ENCODE measurements around the gene SPON2.

SPON2 gene

DNA sequence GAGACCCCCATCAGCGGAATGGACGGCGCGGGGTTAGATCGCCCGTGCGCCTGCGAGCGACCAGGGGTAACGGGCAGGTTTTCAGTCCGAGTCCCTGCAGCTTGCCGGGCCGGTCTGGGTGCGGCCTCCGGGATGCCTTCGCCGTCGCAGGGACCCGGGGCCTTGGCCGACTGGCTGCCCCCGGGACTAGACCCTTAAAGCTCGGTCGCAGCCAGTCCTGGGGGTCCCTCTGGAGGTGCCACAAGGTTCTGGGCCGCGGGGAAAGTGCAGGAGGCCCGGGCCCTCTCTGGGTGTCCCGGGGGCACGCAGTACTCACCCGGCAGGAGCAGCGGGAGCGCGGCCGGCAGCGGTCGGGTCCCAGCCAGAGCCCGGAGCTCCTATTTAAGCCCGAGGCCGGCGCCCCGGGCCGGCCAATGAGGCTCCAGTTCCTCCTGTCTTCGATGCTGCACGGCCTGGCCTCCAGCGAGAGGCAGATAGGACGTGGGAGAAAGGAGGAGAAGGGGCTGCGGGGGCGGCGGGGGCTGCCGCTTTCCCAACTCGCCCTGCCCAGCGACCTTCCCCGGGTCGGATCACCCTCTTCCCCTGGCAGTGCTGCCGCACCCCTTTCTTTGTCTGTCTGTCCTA lies at the start of gene SPON2:
Gene SPON2, minus strand, starts transcription at position 356 of the 624 bp plus-strand sequence.
- Histone ChIP-seq H3K79me2 (ENCODE audit: low read length) (no peaks in the 10 kb centered on the region), H3K27ac (ENCODE audit: low read length) (no peak within 1 kb of the TSS), H3K9me3 (replicated peaks; ENCODE audit: insufficient read depth, low read length) (no peaks in the 10 kb centered on the region), H3K4me1 (ENCODE audit: low read length) (peaks cover 9% of the 10 kb centered on the region; the same call in 1 of the 2 replicates), H3K27me3 (replicated peaks; ENCODE audit: insufficient read depth, low read length) (no peaks in the 10 kb centered on the region), H3K9me2 (replicated peaks; ENCODE audit: insufficient read depth, low read length) (no peaks in the 10 kb centered on the region), H4K20me1 (ENCODE audit: insufficient read depth, low read length) (no peaks in the 10 kb centered on the region), H3K4me3 (ENCODE audit: low read length) (no peak within 1 kb of the TSS), H3K4me2 (ENCODE audit: low read depth, low read length) (no peak within 1 kb of the TSS), H2AFZ (ENCODE audit: low read length) (no peak within 1 kb of the TSS), H3K36me3 (replicated peaks; ENCODE audit: insufficient read depth, low read length) (no peaks in the 10 kb centered on the region), H3K9ac (ENCODE audit: low read length) (no peak within 1 kb of the TSS), H3F3A (ENCODE audit: insufficient read depth, low read length) (no peaks in the 10 kb centered on the region)
- TF ChIP-seq EZH2phosphoT487 (IDR thresholded peaks at IDR 0.05; ENCODE audit: low read length) (no peak), EZH2 (optimal IDR thresholded peaks at IDR 0.05; ENCODE audit: low read depth, low read length) (no peak)
- TF ChIP-seq, protein P1, sequence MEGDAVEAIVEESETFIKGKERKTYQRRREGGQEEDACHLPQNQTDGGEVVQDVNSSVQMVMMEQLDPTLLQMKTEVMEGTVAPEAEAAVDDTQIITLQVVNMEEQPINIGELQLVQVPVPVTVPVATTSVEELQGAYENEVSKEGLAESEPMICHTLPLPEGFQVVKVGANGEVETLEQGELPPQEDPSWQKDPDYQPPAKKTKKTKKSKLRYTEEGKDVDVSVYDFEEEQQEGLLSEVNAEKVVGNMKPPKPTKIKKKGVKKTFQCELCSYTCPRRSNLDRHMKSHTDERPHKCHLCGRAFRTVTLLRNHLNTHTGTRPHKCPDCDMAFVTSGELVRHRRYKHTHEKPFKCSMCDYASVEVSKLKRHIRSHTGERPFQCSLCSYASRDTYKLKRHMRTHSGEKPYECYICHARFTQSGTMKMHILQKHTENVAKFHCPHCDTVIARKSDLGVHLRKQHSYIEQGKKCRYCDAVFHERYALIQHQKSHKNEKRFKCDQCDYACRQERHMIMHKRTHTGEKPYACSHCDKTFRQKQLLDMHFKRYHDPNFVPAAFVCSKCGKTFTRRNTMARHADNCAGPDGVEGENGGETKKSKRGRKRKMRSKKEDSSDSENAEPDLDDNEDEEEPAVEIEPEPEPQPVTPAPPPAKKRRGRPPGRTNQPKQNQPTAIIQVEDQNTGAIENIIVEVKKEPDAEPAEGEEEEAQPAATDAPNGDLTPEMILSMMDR (IDR thresholded peaks at IDR 0.05; ENCODE audit: low read length): no peak
- DNase-seq: no peak

DNA sequence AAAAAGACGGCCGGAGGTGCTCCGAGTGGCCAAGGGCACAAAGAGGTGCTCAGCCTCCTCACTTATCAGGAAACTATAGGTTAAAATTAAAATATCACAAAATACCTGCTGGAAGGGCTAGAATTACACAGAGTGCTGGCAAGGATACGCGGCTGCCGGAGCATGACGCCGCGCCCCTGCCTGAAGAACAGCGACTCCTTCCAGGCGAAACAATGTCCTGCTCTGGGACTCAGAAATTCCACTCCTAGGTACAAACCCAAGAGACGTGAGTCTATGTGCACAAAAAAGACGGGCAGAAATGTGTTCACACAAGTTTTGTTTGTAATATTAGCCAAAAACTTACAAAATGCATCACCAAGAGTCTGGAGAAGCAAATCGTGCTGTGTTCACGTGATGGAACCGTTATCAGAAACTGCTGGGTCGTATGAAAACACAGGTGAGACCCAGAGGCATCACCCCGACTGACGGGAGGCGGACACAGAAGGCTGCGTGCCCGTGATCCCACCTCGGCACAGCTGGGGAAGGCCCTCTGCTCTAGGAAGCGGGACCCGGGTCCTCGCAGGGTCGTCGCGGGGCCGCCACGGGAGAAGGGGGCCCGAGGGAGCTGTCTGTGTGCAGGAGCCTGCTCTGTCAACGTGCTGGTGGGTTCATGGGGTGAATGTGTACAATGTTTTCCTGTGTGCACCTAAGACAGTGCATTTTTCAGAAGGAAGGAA lies 48.9 kb upstream of the SPON2 start:
- Histone ChIP-seq H3K9me2 (replicated peaks; ENCODE audit: insufficient read depth, low read length) (no peaks in the 10 kb centered on the region), H2AFZ (ENCODE audit: low read length) (no peak overlapping the region), H3F3A (ENCODE audit: insufficient read depth, low read length) (peaks cover 50% of the 10 kb centered on the region), H3K27me3 (replicated peaks; ENCODE audit: insufficient read depth, low read length) (no peaks in the 10 kb centered on the region), H3K27ac (ENCODE audit: low read length) (no peak overlapping the region), H3K9me3 (replicated peaks; ENCODE audit: insufficient read depth, low read length) (no peaks in the 10 kb centered on the region), H3K79me2 (ENCODE audit: low read length) (peaks cover 37% of the 10 kb centered on the region), H3K9ac (ENCODE audit: low read length) (no peak overlapping the region), H3K4me3 (ENCODE audit: low read length) (no peak overlapping the region), H3K4me1 (ENCODE audit: low read length) (peaks cover 40% of the 10 kb centered on the region), H3K36me3 (replicated peaks; ENCODE audit: insufficient read depth, low read length) (peaks cover 38% of the 10 kb centered on the region), H3K4me2 (ENCODE audit: low read depth, low read length) (no peak overlapping the region), H4K20me1 (ENCODE audit: insufficient read depth, low read length) (no peaks in the 10 kb centered on the region)
- DNase-seq: no peak
- TF ChIP-seq, protein P1 (IDR thresholded peaks at IDR 0.05; ENCODE audit: low read length): no peak
- no peak for TF ChIP-seq EZH2 (optimal IDR thresholded peaks at IDR 0.05; ENCODE audit: low read depth, low read length)
- no peak for TF ChIP-seq EZH2phosphoT487 (IDR thresholded peaks at IDR 0.05; ENCODE audit: low read length)

DNA sequence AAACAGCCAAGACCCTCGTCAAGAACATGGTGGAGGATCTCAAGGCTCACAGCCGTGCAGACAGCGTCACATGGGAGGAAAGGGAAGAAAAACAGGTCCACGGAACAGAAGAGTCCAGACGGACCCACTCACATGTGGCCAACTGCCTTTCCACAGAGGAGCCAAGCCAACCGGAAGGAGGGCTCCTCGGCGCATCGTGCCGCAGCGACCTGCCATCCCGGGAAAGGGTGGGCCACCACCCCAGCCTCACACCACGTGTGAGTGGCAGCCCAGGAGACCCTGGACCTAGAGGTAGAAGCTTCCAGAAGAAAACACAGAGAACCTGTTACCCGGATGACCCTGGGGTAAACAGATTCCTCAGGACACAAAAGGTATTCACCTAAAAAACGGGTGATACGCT lies 48.2 kb upstream of the SPON2 start:
- peaks cover 47% of the 10 kb centered on the region for H3K4me1 ChIP-seq (ENCODE audit: low read length)
- no peaks in the 10 kb centered on the region for H4K20me1 ChIP-seq (ENCODE audit: insufficient read depth, low read length)
- no peaks in the 10 kb centered on the region for H3K9me2 ChIP-seq (replicated peaks; ENCODE audit: insufficient read depth, low read length)
- peaks cover 38% of the 10 kb centered on the region for H3K36me3 ChIP-seq (replicated peaks; ENCODE audit: insufficient read depth, low read length)
- H2AFZ ChIP-seq (ENCODE audit: low read length): no peak overlapping the region
- peaks cover 58% of the 10 kb centered on the region for H3F3A ChIP-seq (ENCODE audit: insufficient read depth, low read length)
- H3K9me3 ChIP-seq (replicated peaks; ENCODE audit: insufficient read depth, low read length): no peaks in the 10 kb centered on the region
- H3K27me3 ChIP-seq (replicated peaks; ENCODE audit: insufficient read depth, low read length): no peaks in the 10 kb centered on the region
- no peak overlapping the region for H3K4me3 ChIP-seq (ENCODE audit: low read length)
- H3K9ac ChIP-seq (ENCODE audit: low read length): no peak overlapping the region
- TF ChIP-seq, protein P1 (IDR thresholded peaks at IDR 0.05; ENCODE audit: low read length): no peak
- TF ChIP-seq EZH2 (optimal IDR thresholded peaks at IDR 0.05; ENCODE audit: low read depth, low read length): no peak
- no peak for TF ChIP-seq EZH2phosphoT487 (IDR thresholded peaks at IDR 0.05; ENCODE audit: low read length)
- no peak for DNase-seq
- peak overlapping the region; percentile 96; the same call in 1 of the 2 replicates for H3K27ac ChIP-seq (ENCODE audit: low read length)
- H3K4me2 ChIP-seq (ENCODE audit: low read depth, low read length): no peak overlapping the region
- peaks cover 38% of the 10 kb centered on the region for H3K79me2 ChIP-seq (ENCODE audit: low read length)

Data from MM.1S (cell line).